ENCODE measurements around the gene PHF5A.

DNA sequence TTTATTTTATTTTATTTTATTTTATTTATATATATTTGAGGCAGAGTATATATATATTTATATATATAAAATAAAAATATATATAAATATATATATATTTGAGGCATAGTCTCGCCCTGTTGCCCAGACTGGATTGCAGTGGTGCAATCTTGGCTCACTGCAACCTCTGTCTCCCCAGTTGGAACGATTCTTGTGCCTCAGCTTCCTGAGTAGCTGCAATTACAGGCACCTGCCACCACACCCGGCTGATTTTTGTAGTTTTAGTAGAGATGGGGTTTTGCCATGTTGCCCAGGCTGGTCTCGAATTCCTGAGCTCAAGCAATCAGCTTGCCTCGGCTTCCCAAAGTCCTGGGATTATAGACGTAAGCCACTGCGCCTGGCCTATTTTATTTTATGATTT, 31.8 kb upstream of the PHF5A start:
- TF ChIP-seq CTCF (IDR thresholded peaks at IDR 0.05) (no peak), POLR2A (IDR thresholded peaks at IDR 0.05) (no peak)

All from ovary (tissue), 3 donors.